Adrenal gland (tissue), 5 donors: Measurements from ENCODE around the gene ISX.

ENCODE experiments used
- POLR2A ChIP-seq, 2 donors: fragments of 450-650 bp; IDR thresholded peaks; one replicate each; pipeline ENCODE4 v1.6.1; 2017; ENCODE audit warnings: antibody characterized with exemption in 2 of 2, mild to moderate bottlenecking in 2 of 2, moderate library complexity in 1 of 2
- TF ChIP-seq, protein P1 (sequence below), 6 experiments: fragments of 450-650 bp in 4 of 6; fragments of 200-600 bp in 2 of 6; sonication (generic) in 1 of 6; IDR thresholded peaks; 1 replicate in 5 of 6; 2 replicates in 1 of 6; pipeline versions ENCODE4 v1.5.1 to v1.8.0; 2016 to 2021; ENCODE audit warnings: antibody characterized with exemption in 6 of 6, mild to moderate bottlenecking in 2 of 6, moderate library complexity in 1 of 6
- donor health status: DM: no; HTN: no; CAD: no.

DNA sequence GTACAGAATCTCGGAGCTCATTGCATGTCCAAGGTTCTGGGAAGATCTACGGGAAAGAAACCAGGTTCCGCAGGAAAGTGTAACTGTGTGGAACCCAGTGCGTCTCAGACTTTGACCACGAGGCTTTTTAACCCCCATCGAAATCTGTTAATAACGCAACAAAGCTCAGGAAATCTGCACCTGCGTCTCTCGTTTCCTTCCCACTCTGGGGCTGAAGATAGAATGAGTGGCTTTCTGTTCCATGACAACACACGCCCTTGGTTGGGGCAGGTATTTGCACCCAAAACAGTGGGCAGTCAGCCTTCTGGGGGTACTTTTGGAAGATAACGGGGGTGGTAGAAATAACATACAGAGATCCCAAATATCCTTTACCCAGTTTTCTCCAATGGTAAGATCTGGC lies 38.5 kb downstream of the ISX start:
- TF ChIP-seq, protein P1, sequence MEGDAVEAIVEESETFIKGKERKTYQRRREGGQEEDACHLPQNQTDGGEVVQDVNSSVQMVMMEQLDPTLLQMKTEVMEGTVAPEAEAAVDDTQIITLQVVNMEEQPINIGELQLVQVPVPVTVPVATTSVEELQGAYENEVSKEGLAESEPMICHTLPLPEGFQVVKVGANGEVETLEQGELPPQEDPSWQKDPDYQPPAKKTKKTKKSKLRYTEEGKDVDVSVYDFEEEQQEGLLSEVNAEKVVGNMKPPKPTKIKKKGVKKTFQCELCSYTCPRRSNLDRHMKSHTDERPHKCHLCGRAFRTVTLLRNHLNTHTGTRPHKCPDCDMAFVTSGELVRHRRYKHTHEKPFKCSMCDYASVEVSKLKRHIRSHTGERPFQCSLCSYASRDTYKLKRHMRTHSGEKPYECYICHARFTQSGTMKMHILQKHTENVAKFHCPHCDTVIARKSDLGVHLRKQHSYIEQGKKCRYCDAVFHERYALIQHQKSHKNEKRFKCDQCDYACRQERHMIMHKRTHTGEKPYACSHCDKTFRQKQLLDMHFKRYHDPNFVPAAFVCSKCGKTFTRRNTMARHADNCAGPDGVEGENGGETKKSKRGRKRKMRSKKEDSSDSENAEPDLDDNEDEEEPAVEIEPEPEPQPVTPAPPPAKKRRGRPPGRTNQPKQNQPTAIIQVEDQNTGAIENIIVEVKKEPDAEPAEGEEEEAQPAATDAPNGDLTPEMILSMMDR (IDR thresholded peaks at IDR 0.05): no peak
- TF ChIP-seq POLR2A (IDR thresholded peaks at IDR 0.05): no peak
